Measurements from ENCODE around the gene TMEM82.

DNA sequence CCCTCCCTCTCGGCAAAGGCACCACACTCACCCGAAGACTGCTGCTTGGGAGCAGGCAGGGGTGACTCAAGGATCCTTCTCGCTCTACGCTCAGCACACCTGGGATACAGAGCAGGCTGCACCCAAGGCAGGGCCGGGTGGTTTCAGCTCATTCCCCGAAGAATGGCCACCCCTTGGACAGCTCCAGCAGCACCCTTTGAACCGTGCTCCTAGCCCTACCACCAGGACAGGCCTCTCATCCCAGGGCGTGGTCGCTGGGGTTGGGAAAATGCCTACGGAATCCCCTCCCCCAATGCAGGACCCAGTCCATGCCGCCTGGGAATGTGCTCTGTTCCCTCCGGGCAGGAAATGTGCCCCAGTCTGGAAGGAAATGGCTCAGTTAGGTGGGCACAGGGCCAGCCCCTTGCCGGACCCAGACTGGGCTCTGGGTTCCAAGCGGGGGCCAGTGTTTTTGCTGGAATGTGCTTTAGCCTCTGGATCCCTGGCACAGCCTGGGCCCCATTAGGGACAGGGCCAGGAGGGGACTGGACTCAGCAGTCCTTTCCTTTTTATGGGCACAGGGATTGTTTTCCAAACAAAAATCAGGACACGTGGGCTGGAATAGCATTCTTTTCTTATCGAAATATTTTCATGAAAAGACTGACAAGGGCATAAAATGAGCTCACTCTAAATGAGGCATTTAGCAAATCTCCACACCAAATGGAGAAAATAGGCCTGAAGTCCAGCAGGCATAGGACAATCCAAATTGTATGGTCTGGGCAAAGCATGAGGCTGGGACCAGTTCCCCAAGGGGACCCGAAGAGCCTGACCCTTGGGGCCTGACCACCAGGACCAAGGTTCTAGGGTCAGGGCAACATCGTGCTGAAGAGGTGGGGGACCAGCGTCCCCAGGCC is 7.3 kb downstream of the TMEM82 start:
- TF ChIP-seq POLR2A (IDR thresholded peaks at IDR 0.05): no peak
- TF ChIP-seq, protein P1, sequence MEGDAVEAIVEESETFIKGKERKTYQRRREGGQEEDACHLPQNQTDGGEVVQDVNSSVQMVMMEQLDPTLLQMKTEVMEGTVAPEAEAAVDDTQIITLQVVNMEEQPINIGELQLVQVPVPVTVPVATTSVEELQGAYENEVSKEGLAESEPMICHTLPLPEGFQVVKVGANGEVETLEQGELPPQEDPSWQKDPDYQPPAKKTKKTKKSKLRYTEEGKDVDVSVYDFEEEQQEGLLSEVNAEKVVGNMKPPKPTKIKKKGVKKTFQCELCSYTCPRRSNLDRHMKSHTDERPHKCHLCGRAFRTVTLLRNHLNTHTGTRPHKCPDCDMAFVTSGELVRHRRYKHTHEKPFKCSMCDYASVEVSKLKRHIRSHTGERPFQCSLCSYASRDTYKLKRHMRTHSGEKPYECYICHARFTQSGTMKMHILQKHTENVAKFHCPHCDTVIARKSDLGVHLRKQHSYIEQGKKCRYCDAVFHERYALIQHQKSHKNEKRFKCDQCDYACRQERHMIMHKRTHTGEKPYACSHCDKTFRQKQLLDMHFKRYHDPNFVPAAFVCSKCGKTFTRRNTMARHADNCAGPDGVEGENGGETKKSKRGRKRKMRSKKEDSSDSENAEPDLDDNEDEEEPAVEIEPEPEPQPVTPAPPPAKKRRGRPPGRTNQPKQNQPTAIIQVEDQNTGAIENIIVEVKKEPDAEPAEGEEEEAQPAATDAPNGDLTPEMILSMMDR (IDR thresholded peaks at IDR 0.05): no peak
- peak in 1 of 4 donors; percentile 3 for TF ChIP-seq EP300 (IDR thresholded peaks at IDR 0.05)
- TF ChIP-seq POLR2AphosphoS5 (IDR thresholded peaks at IDR 0.05): peak; percentile 43 to 53
